ENCODE results near the gene LRBA. TPM values are rescaled to one million over a fixed set of nuclear protein-coding genes. Genes with fewer than 3 reads are reported as not detected.

The LRBA gene
- total and polyA plus RNA-seq, 2 of the 4 experiments (the other 2 are of a cell fraction) = 10.2 to 51.6 TPM

DNA sequence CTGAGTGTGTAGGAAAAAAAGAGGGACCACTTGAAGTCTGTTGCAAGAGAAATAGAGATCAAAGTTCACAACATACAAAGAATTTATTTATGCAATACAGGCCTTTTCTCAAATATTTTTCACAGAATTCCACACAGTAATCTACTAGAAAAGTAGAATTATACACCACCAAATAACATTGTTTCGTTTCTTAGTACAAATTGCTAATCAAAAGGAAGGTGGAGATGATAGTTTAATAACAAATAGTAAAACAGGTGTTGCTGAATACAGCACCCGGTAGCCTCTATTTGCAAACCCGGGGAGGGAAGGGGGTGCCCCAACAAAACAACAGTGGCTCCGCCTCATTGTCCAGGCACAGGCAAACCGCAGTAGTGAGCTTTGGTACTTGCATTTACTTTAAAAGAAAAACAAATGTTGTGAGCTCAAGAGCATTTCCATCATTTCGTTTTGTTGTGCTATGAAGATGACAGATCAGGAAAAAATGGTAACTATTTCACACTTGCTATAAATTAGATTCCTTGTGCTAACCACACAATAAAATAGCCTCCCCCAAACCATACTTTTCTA, 750.4 kb downstream of the LRBA start:
- dilution Hi-C loops (cut with HindIII; ENCODE audit: low sequenced_read_pairs, unreplicated experiment) = no loop called here
- H3K9ac ChIP-seq (ENCODE audit: low read depth, low read length) = no peak overlapping the region
- no TSS peak for BruUV-seq (replicated peaks)

More for the DNA sequence above, 750.4 kb downstream of the LRBA start:
- no peak for ATAC-seq (ENCODE audit: low read depth)
- in situ Hi-C loops (cut with MboI; ENCODE audit: low sequenced_read_pairs) = no loop called here
- Histone ChIP-seq H4K8ac (ENCODE audit: low read depth in 2 of 2, low read length in 2 of 2) (no peak overlapping the region), H2BK5ac (ENCODE audit: low read depth, low read length, poor library complexity, severe bottlenecking) (no peak overlapping the region), H2AK9ac (replicated peaks; ENCODE audit: low read depth, low read length, poor library complexity) (no peak overlapping the region), H3K4me1 (ENCODE audit: control insufficient read depth, insufficient read depth, low read length) (peaks cover 2% of the 10 kb centered on the region), H3K56ac (ENCODE audit: extremely low read depth, insufficient read depth, low read length) (no peak overlapping the region), H3K4me2 (ENCODE audit: low read depth, low read length) (no peak overlapping the region), H3K18ac (ENCODE audit: low read depth, low read length) (no peak overlapping the region), H3K23ac (ENCODE audit: low read depth, low read length) (no peak overlapping the region), H2BK120ac (ENCODE audit: low read depth, low read length) (no peak overlapping the region), H3K79me1 (ENCODE audit: low read depth in 1 of 2, low read length in 2 of 2) (0 out of 4 replicates have a peak, but pooled peaks cover 0 to 5% of the 10 kb centered on the region in 2 experiments), H3K36me3 (ENCODE audit: control insufficient read depth, insufficient read depth, low read length) (peaks cover 10% of the 10 kb centered on the region), H3K9me3 (ENCODE audit: control insufficient read depth, insufficient read depth, low read length) (no peaks in the 10 kb centered on the region), H3K14ac (replicated peaks; ENCODE audit: low read depth, low read length) (no peak overlapping the region), H2AFZ (replicated peaks; ENCODE audit: low read length, poor library complexity) (no peak overlapping the region), H4K5ac (ENCODE audit: low read depth, low read length) (no peak overlapping the region), H3K27me3 (ENCODE audit: control insufficient read depth, insufficient read depth, low read length) (no peaks in the 10 kb centered on the region), H4K91ac (ENCODE audit: insufficient read depth, low read depth, low read length) (no peak overlapping the region), H3K27ac (ENCODE audit: insufficient read depth, low read length) (no peak overlapping the region), H4K20me1 (ENCODE audit: insufficient read depth, low read length) (no peaks in the 10 kb centered on the region), H2AK5ac (ENCODE audit: low read depth, low read length) (no peak overlapping the region), H3K9me1 (ENCODE audit: insufficient read depth, low read length) (no peaks in the 10 kb centered on the region), H2BK20ac (ENCODE audit: low read depth, low read length) (no peak overlapping the region), H2BK15ac (ENCODE audit: low read depth, low read length) (no peak overlapping the region), H3K4ac (ENCODE audit: low read depth, low read length) (no peak overlapping the region), H3K4me3 (ENCODE audit: insufficient read depth, low read depth, low read length) (no peak overlapping the region)
- no peak for TF ChIP-seq MAFK (IDR thresholded peaks at IDR 0.05; ENCODE audit: low read depth, low read length)
- no peak for TF ChIP-seq BHLHE40 (IDR thresholded peaks at IDR 0.05; ENCODE audit: low read depth, low read length)
- TF ChIP-seq, protein P1, sequence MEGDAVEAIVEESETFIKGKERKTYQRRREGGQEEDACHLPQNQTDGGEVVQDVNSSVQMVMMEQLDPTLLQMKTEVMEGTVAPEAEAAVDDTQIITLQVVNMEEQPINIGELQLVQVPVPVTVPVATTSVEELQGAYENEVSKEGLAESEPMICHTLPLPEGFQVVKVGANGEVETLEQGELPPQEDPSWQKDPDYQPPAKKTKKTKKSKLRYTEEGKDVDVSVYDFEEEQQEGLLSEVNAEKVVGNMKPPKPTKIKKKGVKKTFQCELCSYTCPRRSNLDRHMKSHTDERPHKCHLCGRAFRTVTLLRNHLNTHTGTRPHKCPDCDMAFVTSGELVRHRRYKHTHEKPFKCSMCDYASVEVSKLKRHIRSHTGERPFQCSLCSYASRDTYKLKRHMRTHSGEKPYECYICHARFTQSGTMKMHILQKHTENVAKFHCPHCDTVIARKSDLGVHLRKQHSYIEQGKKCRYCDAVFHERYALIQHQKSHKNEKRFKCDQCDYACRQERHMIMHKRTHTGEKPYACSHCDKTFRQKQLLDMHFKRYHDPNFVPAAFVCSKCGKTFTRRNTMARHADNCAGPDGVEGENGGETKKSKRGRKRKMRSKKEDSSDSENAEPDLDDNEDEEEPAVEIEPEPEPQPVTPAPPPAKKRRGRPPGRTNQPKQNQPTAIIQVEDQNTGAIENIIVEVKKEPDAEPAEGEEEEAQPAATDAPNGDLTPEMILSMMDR (conservative IDR thresholded peaks at IDR 0.05; ENCODE audit: low read depth, low read length) = no peak
- no peak for TF ChIP-seq NFE2L2 (IDR thresholded peaks at IDR 0.05; ENCODE audit: low read depth, low read length)
- TF ChIP-seq POLR2A (IDR thresholded peaks at IDR 0.05; ENCODE audit: low read depth, low read length) = no peak
- no peak for TF ChIP-seq RCOR1 (IDR thresholded peaks at IDR 0.05; ENCODE audit: insufficient replicate concordance, low read length)
- TF ChIP-seq CHD1 (IDR thresholded peaks at IDR 0.05; ENCODE audit: low read depth, low read length) = no peak
- no peak for TF ChIP-seq MAZ (IDR thresholded peaks at IDR 0.05; ENCODE audit: borderline replicate concordance, low read depth, low read length)
- TF ChIP-seq, protein P2, sequence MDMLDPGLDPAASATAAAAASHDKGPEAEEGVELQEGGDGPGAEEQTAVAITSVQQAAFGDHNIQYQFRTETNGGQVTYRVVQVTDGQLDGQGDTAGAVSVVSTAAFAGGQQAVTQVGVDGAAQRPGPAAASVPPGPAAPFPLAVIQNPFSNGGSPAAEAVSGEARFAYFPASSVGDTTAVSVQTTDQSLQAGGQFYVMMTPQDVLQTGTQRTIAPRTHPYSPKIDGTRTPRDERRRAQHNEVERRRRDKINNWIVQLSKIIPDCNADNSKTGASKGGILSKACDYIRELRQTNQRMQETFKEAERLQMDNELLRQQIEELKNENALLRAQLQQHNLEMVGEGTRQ (IDR thresholded peaks at IDR 0.05; ENCODE audit: low read depth, low read length) = no peak
- TF ChIP-seq RFX5 (IDR thresholded peaks at IDR 0.05; ENCODE audit: low read depth, low read length) = no peak
- TF ChIP-seq SMC3 (IDR thresholded peaks at IDR 0.05; ENCODE audit: low read depth, low read length) = no peak
- TF ChIP-seq, protein P3, sequence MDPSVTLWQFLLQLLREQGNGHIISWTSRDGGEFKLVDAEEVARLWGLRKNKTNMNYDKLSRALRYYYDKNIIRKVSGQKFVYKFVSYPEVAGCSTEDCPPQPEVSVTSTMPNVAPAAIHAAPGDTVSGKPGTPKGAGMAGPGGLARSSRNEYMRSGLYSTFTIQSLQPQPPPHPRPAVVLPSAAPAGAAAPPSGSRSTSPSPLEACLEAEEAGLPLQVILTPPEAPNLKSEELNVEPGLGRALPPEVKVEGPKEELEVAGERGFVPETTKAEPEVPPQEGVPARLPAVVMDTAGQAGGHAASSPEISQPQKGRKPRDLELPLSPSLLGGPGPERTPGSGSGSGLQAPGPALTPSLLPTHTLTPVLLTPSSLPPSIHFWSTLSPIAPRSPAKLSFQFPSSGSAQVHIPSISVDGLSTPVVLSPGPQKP (IDR thresholded peaks at IDR 0.05; ENCODE audit: borderline replicate concordance, low read depth, low read length) = no peak
- TF ChIP-seq CEBPB (IDR thresholded peaks at IDR 0.05; ENCODE audit: low read depth, low read length) = no peak
- TF ChIP-seq FOS (IDR thresholded peaks at IDR 0.05; ENCODE audit: low read depth, low read length) = no peak
- no peak for TF ChIP-seq MXI1 (IDR thresholded peaks at IDR 0.05; ENCODE audit: borderline replicate concordance, low read depth, low read length)
- no peak for TF ChIP-seq RAD21 (IDR thresholded peaks at IDR 0.05; ENCODE audit: low read length)
- intact Hi-C loops (cut with micrococcal nuclease) = no loop called here
- no CpG with 5 or more reads among the region's 6 CpGs for WGBS, 2 experiments (ENCODE audit: extremely low coverage in 2 of 2, insufficient read length in 1 of 2)
- CTCF ChIA-PET = interaction anchor here (0.6 to 1.6 kb wide), 3 partner anchors 22 to 47 kb away, joined by 3 to 5 read pairs (median 3); no protein-coding TSS in a partner anchor
- POLR2A ChIA-PET (ENCODE audit: unreplicated experiment) = interaction anchor here (0.7 kb wide), 1 partner anchor 269 kb away, joined by 4 read pairs; no protein-coding TSS in a partner anchor
- no peak for DNase-seq
